ENCODE results near the gene LHX5.

DNA sequence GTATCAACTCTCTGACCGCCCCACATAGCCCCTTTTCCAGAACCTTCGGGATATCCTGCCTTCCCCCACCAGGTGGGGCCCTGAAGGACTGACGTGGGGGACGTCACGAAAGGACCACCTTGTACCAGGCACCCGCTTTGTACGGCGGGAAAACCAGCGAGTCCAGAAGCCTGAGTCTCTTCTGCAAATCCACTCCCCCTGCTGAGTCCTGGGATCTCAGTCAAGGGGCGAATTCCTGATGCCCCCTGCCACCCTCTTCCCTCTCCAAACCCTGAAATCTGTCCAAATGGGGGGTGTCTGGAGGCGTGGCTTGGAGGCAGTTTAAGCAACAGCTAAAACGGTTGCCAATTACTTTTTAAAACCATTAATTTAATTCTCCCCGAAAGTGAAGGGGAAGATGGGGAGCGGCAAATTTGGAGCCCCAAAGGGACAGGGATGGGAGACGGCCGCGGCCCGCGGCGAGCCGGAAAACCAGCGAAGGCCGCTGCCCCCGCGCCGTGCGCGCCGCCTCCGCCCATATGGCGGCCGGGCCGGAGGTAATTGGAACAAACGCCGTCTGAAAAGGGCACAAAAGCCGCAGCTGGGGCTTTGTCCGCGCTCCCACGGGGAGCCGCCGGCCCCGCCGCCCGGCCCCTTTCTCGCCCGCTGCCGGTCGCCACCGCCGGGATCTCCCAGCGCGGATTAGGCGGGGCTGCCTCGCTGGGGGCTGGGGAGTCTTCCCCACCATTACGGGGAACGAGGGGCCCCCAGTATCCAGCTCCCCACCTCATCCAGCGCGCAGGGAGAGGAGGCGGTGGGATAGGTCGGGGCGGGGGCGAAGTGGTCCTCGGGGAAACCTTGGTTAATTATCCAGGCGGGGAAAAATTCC is 6.6 kb downstream of the LHX5 start:
- TF ChIP-seq, protein P1, sequence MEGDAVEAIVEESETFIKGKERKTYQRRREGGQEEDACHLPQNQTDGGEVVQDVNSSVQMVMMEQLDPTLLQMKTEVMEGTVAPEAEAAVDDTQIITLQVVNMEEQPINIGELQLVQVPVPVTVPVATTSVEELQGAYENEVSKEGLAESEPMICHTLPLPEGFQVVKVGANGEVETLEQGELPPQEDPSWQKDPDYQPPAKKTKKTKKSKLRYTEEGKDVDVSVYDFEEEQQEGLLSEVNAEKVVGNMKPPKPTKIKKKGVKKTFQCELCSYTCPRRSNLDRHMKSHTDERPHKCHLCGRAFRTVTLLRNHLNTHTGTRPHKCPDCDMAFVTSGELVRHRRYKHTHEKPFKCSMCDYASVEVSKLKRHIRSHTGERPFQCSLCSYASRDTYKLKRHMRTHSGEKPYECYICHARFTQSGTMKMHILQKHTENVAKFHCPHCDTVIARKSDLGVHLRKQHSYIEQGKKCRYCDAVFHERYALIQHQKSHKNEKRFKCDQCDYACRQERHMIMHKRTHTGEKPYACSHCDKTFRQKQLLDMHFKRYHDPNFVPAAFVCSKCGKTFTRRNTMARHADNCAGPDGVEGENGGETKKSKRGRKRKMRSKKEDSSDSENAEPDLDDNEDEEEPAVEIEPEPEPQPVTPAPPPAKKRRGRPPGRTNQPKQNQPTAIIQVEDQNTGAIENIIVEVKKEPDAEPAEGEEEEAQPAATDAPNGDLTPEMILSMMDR (IDR thresholded peaks at IDR 0.05) = no peak; the same call in 1 of the 2 replicates
- TF ChIP-seq TCF7L2 (IDR thresholded peaks at IDR 0.05; ENCODE audit: low read depth, low read length) = no peak

Data from Panc1 (cell line).